AG04450 (cell line): ENCODE measurements around the gene PPP1R9B. TPM values are rescaled to one million over a fixed set of nuclear protein-coding genes. Genes with fewer than 3 reads are reported as not detected.

ENCODE experiments used
- CTCF ChIA-PET: fragments of 300-600, 350-600 bp; formaldehyde crosslinking; extraction: SDS; loops from one replicate; lab custom pipeline; 2022; ENCODE audit warnings: antibody characterized with exemption, inconsistent platforms; lab: Charles Lee
- POLR2A ChIA-PET: fragments of 350-600 bp; formaldehyde crosslinking; extraction: SDS; loops from one replicate; lab custom pipeline; 2021; ENCODE audit warnings: antibody characterized with exemption, inconsistent platforms; lab: Yijun Ruan, JAX
- DNase-seq: peaks from one replicate; pipeline ENCODE4 v3.0.0-alpha.2; 2011; ENCODE audit warnings: low read depth, low spot score
- H3K27ac ChIP-seq: one replicate; pipeline ENCODE4 v1.5.1; 2012; ENCODE audit warnings: low read depth, low read length, control low read depth
- H3K27me3 ChIP-seq: one replicate; pipeline ENCODE4 v1.6.0; 2012; ENCODE audit warnings: low read length; ENCODE audit not compliant: control insufficient read depth, insufficient read depth
- H3K4me3 ChIP-seq: 2 replicates; pipeline ENCODE4 v1.5.1; 2011; ENCODE audit warnings: mild to moderate bottlenecking, low read depth, low read length, control low read depth
- H3K9me3 ChIP-seq: 2 replicates; pipeline ENCODE4 v1.5.1; 2012; ENCODE audit warnings: low read length; ENCODE audit not compliant: control insufficient read depth, insufficient read depth
- CTCF ChIP-seq: IDR thresholded peaks from 2 replicates; pipeline ENCODE4 v1.5.1; 2011; ENCODE audit warnings: low read depth, low read length, control low read depth, inconsistent platforms
- polyA plus RNA-seq: library from polyadenylated mRNA; depleted of rRNA; stranded (reverse); fragments of >200 nt; gene quantifications from 2 replicates; pipeline ENCODE4 v1.2.3, GENCODE V29; 2011

Gene PPP1R9B
- polyA plus RNA-seq, 1 experiment = 18.2 TPM

- H3K4me3 ChIP-seq = peak overlapping the region; percentile 25
- H3K9me3 ChIP-seq = no peaks in the 10 kb centered on the region; the same call in 1 of the 2 replicates
- POLR2A ChIA-PET = interaction anchor here (0.8 to 13.2 kb wide), 9 partner anchors 8 to 97 kb away, joined by 5 to 284 read pairs (median 11); partner anchors contain the start of genes COL1A1 and TMEM92
- peak overlapping the region; percentile 98 for H3K27ac ChIP-seq
- DNase-seq = no peak
- no peaks in the 10 kb centered on the region for H3K27me3 ChIP-seq
- CTCF ChIA-PET = interaction anchor here (0.6 kb wide), 1 partner anchor 12 kb away, joined by 5 read pairs; no protein-coding TSS in a partner anchor
- no peak; the same call in 1 of the 2 replicates for TF ChIP-seq CTCF
Measured at GRCh38 chr17:50192618-50193291, 42.3 kb upstream of the PPP1R9B start.

GRCh38 chr17:50192144-50192617, 41.7 kb upstream of the PPP1R9B start:
- DNase-seq = no peak
- H3K9me3 ChIP-seq = no peaks in the 10 kb centered on the region; the same call in 1 of the 2 replicates
- ChIA-PET POLR2A (interaction anchor here (0.8 to 13.2 kb wide), 7 partner anchors 9 to 82 kb away, joined by 5 to 284 read pairs (median 21); partner anchors contain the start of genes COL1A1 and TMEM92), CTCF (interaction anchor here (0.6 to 1.5 kb wide), 2 partner anchors 12 to 23 kb away, joined by 3 to 5 read pairs; no protein-coding TSS in a partner anchor)
- no peaks in the 10 kb centered on the region for H3K27me3 ChIP-seq
- TF ChIP-seq CTCF = no peak
- peak overlapping the region; percentile 98 for H3K27ac ChIP-seq
- peak overlapping the region; percentile 13; the same call in 1 of the 2 replicates for H3K4me3 ChIP-seq

GRCh38 chr17:50191359-50192143, 41.1 kb upstream of the PPP1R9B start:
- DNase-seq = no peak
- H3K4me3 ChIP-seq = peak overlapping the region; percentile 22; the same call in 1 of the 2 replicates
- H3K9me3 ChIP-seq = no peaks in the 10 kb centered on the region; the same call in 1 of the 2 replicates
- POLR2A ChIA-PET = interaction anchor here (0.5 to 13.2 kb wide), 16 partner anchors 10 to 98 kb away, joined by 3 to 284 read pairs (median 6); partner anchors contain the start of genes COL1A1 and TMEM92
- no peak for TF ChIP-seq CTCF
- H3K27me3 ChIP-seq = no peaks in the 10 kb centered on the region
- CTCF ChIA-PET = interaction anchor here (1.5 kb wide), 1 partner anchor 22 kb away, joined by 3 read pairs; no protein-coding TSS in a partner anchor
- peak overlapping the region; percentile 98 for H3K27ac ChIP-seq

- CTCF ChIA-PET = interaction anchor here (1.5 kb wide), 1 partner anchor 21 kb away, joined by 3 read pairs; no protein-coding TSS in a partner anchor
- H3K4me3 ChIP-seq = no peak overlapping the region
- no peak for TF ChIP-seq CTCF
- peak overlapping the region; percentile 98 for H3K27ac ChIP-seq
- POLR2A ChIA-PET = interaction anchor here (0.5 to 13.2 kb wide), 16 partner anchors 9 to 99 kb away, joined by 3 to 284 read pairs (median 6); partner anchors contain the start of gene COL1A1
- DNase-seq = no peak
- no peaks in the 10 kb centered on the region; the same call in 1 of the 2 replicates for H3K9me3 ChIP-seq
- H3K27me3 ChIP-seq = no peaks in the 10 kb centered on the region
Measured at GRCh38 chr17:50190603-50191358, 40.3 kb upstream of the PPP1R9B start.
